ENCODE results near the gene SLC29A4. TPM values are rescaled to one million over a fixed set of nuclear protein-coding genes. Genes with fewer than 3 reads are reported as not detected.

The SLC29A4 gene
- total RNA-seq, 1 experiment from 2014 or later = 24.5 TPM

GRCh38 chr7:5294169-5294987, 11.6 kb downstream of the SLC29A4 start:
- Histone ChIP-seq H3K79me2 (ENCODE audit: insufficient read depth, low read length) (no peaks in the 10 kb centered on the region), H3K4me3 (replicated peaks in 1 of 2; ENCODE audit: low read depth in 1 of 2, low read length in 2 of 2) (no peak overlapping the region), H3K27me3 (ENCODE audit: insufficient read depth, low read length) (no peaks in the 10 kb centered on the region), H3K4me2 (ENCODE audit: low read length) (no peak overlapping the region), H3K9me3 (ENCODE audit: control insufficient read depth in 1 of 2, insufficient read depth in 1 of 2, low read depth in 1 of 2, low read length in 2 of 2) (peaks cover 0 to 5% of the 10 kb centered on the region in 2 experiments; a peak in 1 of 4 replicates), H4K20me1 (ENCODE audit: insufficient read depth) (no peaks in the 10 kb centered on the region), H2AFZ (ENCODE audit: low read depth, low read length, poor library complexity, severe bottlenecking) (no peak overlapping the region), H3K36me3 (ENCODE audit: control insufficient read depth in 1 of 2, insufficient read depth in 2 of 2, low read length in 2 of 2) (no peaks in the 10 kb centered on the region; a peak in 2 of 4 replicates), H3K9ac (ENCODE audit: low read length) (no peak overlapping the region), H3K4me1 (ENCODE audit: control insufficient read depth in 1 of 2, insufficient read depth in 2 of 2, low read length in 2 of 2) (no peaks in the 10 kb centered on the region), H3K9me2 (ENCODE audit: insufficient read depth) (no peaks in the 10 kb centered on the region), H3K27ac (ENCODE audit: low read depth, low read length) (no peak overlapping the region)
- POLR2A ChIA-PET = no interaction called here
- no TSS peak for BruUV-seq (replicated peaks)
- intact Hi-C loops (cut with micrococcal nuclease) = no loop called here
- no peak for ATAC-seq
- RAD21 ChIA-PET (ENCODE audit: low non-redundant PET in 1 of 2, low total read pairs in 2 of 2, uncharacterized antibody in 2 of 2, unreplicated experiment in 2 of 2) = no interaction called here
- TF ChIP-seq TCF7L2 (IDR thresholded peaks at IDR 0.05; ENCODE audit: borderline replicate concordance, extremely low read depth, insufficient read depth, insufficient read length) (no peak), SIN3A (IDR thresholded peaks at IDR 0.05; ENCODE audit: low read depth) (no peak), YY1 (IDR thresholded peaks at IDR 0.05; ENCODE audit: extremely low read depth, insufficient replicate concordance, low read depth, low read length) (no peak), CTCF (IDR thresholded peaks at IDR 0.05 in 2 of 3, conservative IDR thresholded peaks at IDR 0.05 in 1 of 3; ENCODE audit: borderline replicate concordance in 1 of 3, insufficient read depth in 1 of 3, low read depth in 2 of 3, low read length in 2 of 3) (no peak), POLR2AphosphoS5 (IDR thresholded peaks at IDR 0.05; ENCODE audit: low read depth, low read length) (no peak), RAD21 (IDR thresholded peaks at IDR 0.05; ENCODE audit: low read depth) (no peak), REST (IDR thresholded peaks at IDR 0.05; ENCODE audit: low read depth) (no peak), POLR2A (IDR thresholded peaks at IDR 0.05; ENCODE audit: borderline replicate concordance, extremely low read depth, insufficient read depth, insufficient read length) (no peak), ATF3 (IDR thresholded peaks at IDR 0.05) (no peak), CBX3 (IDR thresholded peaks at IDR 0.05; ENCODE audit: low read depth) (no peak), EZH2phosphoT487 (IDR thresholded peaks at IDR 0.05; ENCODE audit: borderline replicate concordance) (no peak), SP1 (IDR thresholded peaks at IDR 0.05; ENCODE audit: low read depth) (no peak), ELF1 (IDR thresholded peaks at IDR 0.05; ENCODE audit: borderline replicate concordance, low read depth) (no peak), JUND (IDR thresholded peaks at IDR 0.05) (no peak), MAX (IDR thresholded peaks at IDR 0.05) (no peak)
- CTCF ChIA-PET = no interaction called here
- no peak for DNase-seq (ENCODE audit: low read depth, low spot score)
